Measurements from ENCODE around the gene CCDC187. TPM values are rescaled to one million over a fixed set of nuclear protein-coding genes. Genes with fewer than 3 reads are reported as not detected.

CCDC187 gene
- total RNA-seq, 1 donor from 2014 or later = 6.6 TPM

- ATAC-seq (no peak), DNase-seq (no peak)
- no peak overlapping the region for H3K27ac ChIP-seq
- no peak overlapping the region for H3K4me3 ChIP-seq
- no peaks in the 10 kb centered on the region for H3K9me3 ChIP-seq
- peaks cover 16% of the 10 kb centered on the region for H3K27me3 ChIP-seq (ENCODE audit: low read depth)
- H3K4me1 ChIP-seq = no peaks in the 10 kb centered on the region
- TF ChIP-seq CTCF (IDR thresholded peaks at IDR 0.05) = no peak
- intact Hi-C loops (cut with DNase I) = no loop called here
- H3K36me3 ChIP-seq = no peaks in the 10 kb centered on the region
These were observed 44.4 kb downstream of the CCDC187 start for GRCh38 chr9:136259517-136259813.

DNA sequence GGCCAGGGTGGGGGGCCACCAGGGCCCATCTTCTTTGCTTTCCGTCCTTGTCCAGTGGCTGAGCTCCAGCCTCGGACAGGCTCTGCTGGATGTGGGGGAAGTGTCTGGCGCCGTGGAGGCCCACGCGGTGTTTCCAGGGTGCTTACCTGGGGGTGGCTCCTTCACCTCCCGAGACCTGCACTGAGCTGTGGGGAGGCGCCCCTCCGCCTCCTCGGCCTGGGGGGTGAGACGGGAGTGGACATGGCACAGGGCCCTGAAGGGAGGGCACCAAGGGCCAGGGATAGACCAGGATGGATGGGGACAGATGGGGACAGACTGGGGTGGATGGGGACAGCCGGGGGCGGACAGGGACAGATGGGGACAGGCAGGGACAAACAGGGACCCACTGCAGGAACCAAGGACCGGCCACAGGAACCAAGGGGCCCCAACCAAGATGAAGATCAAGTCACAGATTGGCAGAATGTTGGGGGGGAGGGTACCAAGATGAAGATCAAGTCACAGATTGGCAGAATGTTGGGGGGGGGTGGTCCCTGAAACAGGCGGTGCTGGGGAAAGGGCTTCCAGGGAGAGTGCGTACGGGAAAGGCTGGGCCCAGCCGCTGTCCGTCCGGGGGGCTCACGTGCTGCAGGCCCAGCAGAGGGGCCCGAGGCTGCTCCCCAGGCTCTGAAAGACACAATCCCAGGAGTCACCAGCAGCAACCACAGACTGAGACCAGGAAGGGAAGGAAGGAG lies 44.9 kb downstream of the CCDC187 start:
- Histone ChIP-seq H3K4me1 (no peaks in the 10 kb centered on the region), H3K36me3 (no peaks in the 10 kb centered on the region), H3K27me3 (ENCODE audit: low read depth) (peaks cover 21% of the 10 kb centered on the region), H3K9me3 (no peaks in the 10 kb centered on the region), H3K4me3 (no peak overlapping the region), H3K27ac (no peak overlapping the region)
- TF ChIP-seq CTCF (IDR thresholded peaks at IDR 0.05) = no peak
- no peak for DNase-seq
- ATAC-seq = no peak
- intact Hi-C loops (cut with DNase I) = no loop called here

- no peak for DNase-seq
- Histone ChIP-seq H3K9me3 (no peaks in the 10 kb centered on the region), H3K4me3 (no peak overlapping the region), H3K27ac (no peak overlapping the region), H3K27me3 (ENCODE audit: low read depth) (peaks cover 27% of the 10 kb centered on the region), H3K4me1 (no peaks in the 10 kb centered on the region), H3K36me3 (no peaks in the 10 kb centered on the region)
- ATAC-seq = no peak
- intact Hi-C loops (cut with DNase I) = no loop called here
- no peak for TF ChIP-seq CTCF (IDR thresholded peaks at IDR 0.05)
These were observed 45.6 kb downstream of the CCDC187 start for GRCh38 chr9:136258299-136258625.

GRCh38 chr9:136257381-136258298 lies 46.3 kb downstream of the CCDC187 start:
- ATAC-seq (no peak), DNase-seq (no peak)
- Histone ChIP-seq H3K9me3 (no peaks in the 10 kb centered on the region), H3K27me3 (ENCODE audit: low read depth) (peaks cover 33% of the 10 kb centered on the region), H3K4me1 (no peaks in the 10 kb centered on the region), H3K4me3 (no peak overlapping the region), H3K27ac (no peak overlapping the region), H3K36me3 (no peaks in the 10 kb centered on the region)
- no peak for TF ChIP-seq CTCF (IDR thresholded peaks at IDR 0.05)
- intact Hi-C loops (cut with DNase I) = no loop called here

- ATAC-seq (no peak), DNase-seq (no peak)
- Histone ChIP-seq H3K4me1 (no peaks in the 10 kb centered on the region), H3K27me3 (ENCODE audit: low read depth) (peaks cover 38% of the 10 kb centered on the region), H3K4me3 (no peak overlapping the region), H3K9me3 (no peaks in the 10 kb centered on the region), H3K36me3 (no peaks in the 10 kb centered on the region), H3K27ac (no peak overlapping the region)
- TF ChIP-seq CTCF (IDR thresholded peaks at IDR 0.05) = no peak
- intact Hi-C loops (cut with DNase I) = no loop called here
These were observed 47.7 kb downstream of the CCDC187 start for GRCh38 chr9:136255896-136256890.

Measured in lower lobe of right lung (tissue), 2 donors.